PC-3 (cell line): Measurements from ENCODE around the gene MLLT10.

ENCODE experiments used
- EZH2 ChIP-seq: fragments of 300-600 bp; sonication (generic); IDR thresholded peaks from one replicate; pipeline ENCODE4 v1.6.1; 2017; ENCODE audit warnings: antibody characterized with exemption, mild to moderate bottlenecking, low read length; ENCODE audit not compliant: unreplicated experiment
- EZH2phosphoT487 ChIP-seq: fragments of 300-600 bp; sonication (generic); IDR thresholded peaks from 2 replicates; pipeline ENCODE4 v1.6.1; 2018; ENCODE audit warnings: mild to moderate bottlenecking, antibody characterized with exemption, low read length, borderline replicate concordance
- TF ChIP-seq, protein P1 (sequence below): fragments of 300-600 bp; sonication (generic); conservative IDR thresholded peaks from 2 replicates; pipeline ENCODE4 v1.5.1; 2017; ENCODE audit warnings: antibody characterized with exemption, low read depth, mild to moderate bottlenecking, low read length

DNA sequence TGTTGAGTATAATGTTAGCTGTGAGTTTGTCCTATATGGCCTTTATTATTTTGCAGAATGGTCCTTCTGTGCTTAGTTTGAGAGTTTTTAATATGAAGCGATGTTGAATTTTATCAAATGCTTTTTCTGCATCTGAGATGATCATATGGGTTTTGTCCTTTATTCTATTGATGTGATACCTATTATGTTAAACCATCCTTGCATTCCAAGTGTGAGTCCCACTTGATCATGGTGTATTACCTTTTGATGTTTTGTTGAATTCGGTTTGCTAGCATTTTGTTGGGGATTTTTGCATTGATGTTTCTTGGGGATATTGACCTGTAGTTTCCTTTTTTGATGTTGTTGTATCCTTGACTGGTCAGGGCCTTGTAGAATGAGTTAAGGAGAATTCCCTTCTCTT, 166.4 kb downstream of the MLLT10 start:
- TF ChIP-seq, protein P1, sequence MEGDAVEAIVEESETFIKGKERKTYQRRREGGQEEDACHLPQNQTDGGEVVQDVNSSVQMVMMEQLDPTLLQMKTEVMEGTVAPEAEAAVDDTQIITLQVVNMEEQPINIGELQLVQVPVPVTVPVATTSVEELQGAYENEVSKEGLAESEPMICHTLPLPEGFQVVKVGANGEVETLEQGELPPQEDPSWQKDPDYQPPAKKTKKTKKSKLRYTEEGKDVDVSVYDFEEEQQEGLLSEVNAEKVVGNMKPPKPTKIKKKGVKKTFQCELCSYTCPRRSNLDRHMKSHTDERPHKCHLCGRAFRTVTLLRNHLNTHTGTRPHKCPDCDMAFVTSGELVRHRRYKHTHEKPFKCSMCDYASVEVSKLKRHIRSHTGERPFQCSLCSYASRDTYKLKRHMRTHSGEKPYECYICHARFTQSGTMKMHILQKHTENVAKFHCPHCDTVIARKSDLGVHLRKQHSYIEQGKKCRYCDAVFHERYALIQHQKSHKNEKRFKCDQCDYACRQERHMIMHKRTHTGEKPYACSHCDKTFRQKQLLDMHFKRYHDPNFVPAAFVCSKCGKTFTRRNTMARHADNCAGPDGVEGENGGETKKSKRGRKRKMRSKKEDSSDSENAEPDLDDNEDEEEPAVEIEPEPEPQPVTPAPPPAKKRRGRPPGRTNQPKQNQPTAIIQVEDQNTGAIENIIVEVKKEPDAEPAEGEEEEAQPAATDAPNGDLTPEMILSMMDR: no peak
- TF ChIP-seq EZH2 (no peak), EZH2phosphoT487 (no peak)
